Liver (tissue), 9 donors: Measurements from ENCODE around the gene OR2M2. TPM values are rescaled to one million over a fixed set of nuclear protein-coding genes. Genes with fewer than 3 reads are reported as not detected.

Experiments
- DNase-seq: peaks from one replicate; pipeline ENCODE4 v3.0.0-alpha.2; 2017; ENCODE audit warnings: low spot score
- H3K27ac ChIP-seq, 2 donors: one replicate each; pipeline ENCODE4 v1.7.0; 2013; ENCODE audit warnings: inconsistent platforms in 2 of 2, low read length in 2 of 2, control low read depth in 1 of 2, low read depth in 1 of 2, mild to moderate bottlenecking in 1 of 2
- H3K27me3 ChIP-seq, 4 donors: one replicate each; pipeline versions ENCODE4 v1.6.1 to v1.7.0; 2013; ENCODE audit warnings: low read length in 3 of 4, inconsistent platforms in 1 of 4, mild to moderate bottlenecking in 1 of 4, moderate library complexity in 1 of 4; ENCODE audit not compliant: control insufficient read depth in 4 of 4, insufficient read depth in 4 of 4
- H3K36me3 ChIP-seq, 4 donors: one replicate each; pipeline versions ENCODE4 v1.6.1 to v1.7.0; 2013; ENCODE audit warnings: low read length in 3 of 4, mild to moderate bottlenecking in 3 of 4, low read depth in 1 of 4, moderate library complexity in 1 of 4; ENCODE audit not compliant: control insufficient read depth in 4 of 4, insufficient read depth in 3 of 4
- H3K4me1 ChIP-seq, 4 donors: one replicate each; pipeline versions ENCODE4 v1.6.1 to v1.7.0; 2013; ENCODE audit warnings: low read length in 3 of 4, mild to moderate bottlenecking in 3 of 4, moderate library complexity in 1 of 4; ENCODE audit not compliant: control insufficient read depth in 4 of 4, insufficient read depth in 4 of 4
- H3K4me3 ChIP-seq, 3 donors: one replicate each; pipeline versions ENCODE4 v1.6.1 to v1.7.0; 2013; ENCODE audit warnings: low read length in 3 of 3, control low read depth in 1 of 3, low read depth in 1 of 3, mild to moderate bottlenecking in 1 of 3
- H3K9ac ChIP-seq, 2 donors: one replicate each; pipeline ENCODE4 v1.7.0; 2013; ENCODE audit warnings: low read length in 2 of 2, mild to moderate bottlenecking in 2 of 2, moderate library complexity in 2 of 2, control low read depth in 1 of 2, low read depth in 1 of 2
- H3K9me3 ChIP-seq, 4 donors: one replicate each; pipeline versions ENCODE4 v1.6.1 to v1.7.0; 2013; ENCODE audit warnings: low read length in 3 of 4; ENCODE audit not compliant: control insufficient read depth in 4 of 4
- ATF3 ChIP-seq: IDR thresholded peaks from 2 replicates; pipeline ENCODE4 v1.6.1; 2016; ENCODE audit warnings: antibody characterized with exemption
- CTCF ChIP-seq: fragments of 150-350 bp; IDR thresholded peaks from 2 replicates; pipeline ENCODE4 v1.5.1; 2017; ENCODE audit warnings: improper control_type of control experiment, low read depth, low read length; ENCODE audit not compliant: missing input control
- EGR1 ChIP-seq, 2 donors: IDR thresholded peaks; 2 replicates each; pipeline ENCODE4 v1.6.1; 2016 to 2018; ENCODE audit warnings: antibody characterized with exemption in 2 of 2, low read depth in 2 of 2
- FOXA1 ChIP-seq: IDR thresholded peaks from 2 replicates; pipeline ENCODE4 v1.6.1; 2016; ENCODE audit warnings: antibody characterized with exemption
- FOXA2 ChIP-seq: IDR thresholded peaks from 2 replicates; pipeline ENCODE4 v1.6.1; 2016; ENCODE audit warnings: antibody characterized with exemption
- GABPA ChIP-seq, 2 donors: IDR thresholded peaks in 1 of 2; conservative IDR thresholded peaks in 1 of 2; 2 replicates each; pipeline ENCODE4 v1.6.1; 2016; ENCODE audit warnings: antibody characterized with exemption in 2 of 2, mild to moderate bottlenecking in 1 of 2, moderate library complexity in 1 of 2
- HNF4A ChIP-seq, 2 donors: conservative IDR thresholded peaks; 2 replicates each; pipeline ENCODE4 v1.6.1; 2016; ENCODE audit warnings: antibody characterized with exemption in 2 of 2, mild to moderate bottlenecking in 2 of 2
- HNF4G ChIP-seq: IDR thresholded peaks from 2 replicates; pipeline ENCODE4 v1.6.1; 2016; ENCODE audit warnings: antibody characterized with exemption
- JUND ChIP-seq, 2 donors: IDR thresholded peaks; 2 replicates each; pipeline ENCODE4 v1.6.1; 2016; ENCODE audit warnings: antibody characterized with exemption in 2 of 2
- MAX ChIP-seq: IDR thresholded peaks from 2 replicates; pipeline ENCODE4 v1.6.1; 2016; ENCODE audit warnings: antibody characterized with exemption
- NR2F2 ChIP-seq: IDR thresholded peaks from 2 replicates; pipeline ENCODE4 v1.6.1; 2016; ENCODE audit warnings: antibody characterized with exemption
- RAD21 ChIP-seq, 2 donors: IDR thresholded peaks; 2 replicates each; pipeline ENCODE4 v1.6.1; 2016; ENCODE audit warnings: antibody characterized with exemption in 2 of 2, mild to moderate bottlenecking in 2 of 2
- REST ChIP-seq: IDR thresholded peaks from 2 replicates; pipeline ENCODE4 v1.6.1; 2016; ENCODE audit warnings: antibody characterized with exemption, mild to moderate bottlenecking
- RXRA ChIP-seq, 2 donors: IDR thresholded peaks; 2 replicates each; pipeline ENCODE4 v1.6.1; 2017 to 2018; ENCODE audit warnings: antibody characterized with exemption in 2 of 2, mild to moderate bottlenecking in 1 of 2
- SP1 ChIP-seq: IDR thresholded peaks from 2 replicates; pipeline ENCODE4 v1.6.1; 2018; ENCODE audit warnings: antibody characterized with exemption, mild to moderate bottlenecking
- TAF1 ChIP-seq: conservative IDR thresholded peaks from 2 replicates; pipeline ENCODE4 v1.6.1; 2016; ENCODE audit warnings: antibody characterized with exemption, mild to moderate bottlenecking
- YY1 ChIP-seq: IDR thresholded peaks from 2 replicates; pipeline ENCODE4 v1.6.1; 2016; ENCODE audit warnings: antibody characterized with exemption, mild to moderate bottlenecking
- ZBTB33 ChIP-seq: IDR thresholded peaks from 2 replicates; pipeline ENCODE4 v1.6.1; 2016; ENCODE audit warnings: antibody characterized with exemption
- WGBS: extraction: QIAGEN DNeasy Blood & Tissue Kit; methylation state at CpG from one replicate; pipeline ENCODE4 v1.1.7; 2013; 5-methylcytosine and 5-hydroxymethylcytosine counted together
- polyA plus RNA-seq, 2 donors: library from polyadenylated mRNA; stranded (reverse) in 1 of 2; unstranded in 1 of 2; fragments of 200-250 nt in 1 of 2; fragments of >200 nt in 1 of 2; fragmentation: Nextera tagmentation in 1 of 2; extraction: Ambion mirVana in 1 of 2; gene quantifications; one replicate each; pipeline versions ENCODE4 v1.2.1 to v1.2.3, GENCODE V29; 2013 to 2015
- total RNA-seq, 2 donors: library from RNA; depleted of rRNA; stranded (reverse); fragments of >200 nt; gene quantifications; one replicate each; pipeline ENCODE4 v1.2.3, GENCODE V29; 2014
- donor health status: healthy.
- donor health status: healthy.
- donor health status: healthy.
- donor health status: healthy.
- donor health status: healthy.

OR2M2 gene
- total and polyA plus RNA-seq, 4 donors, result not detected

- Histone ChIP-seq H3K4me1 (no peaks in the 10 kb centered on the region), H3K4me3 (no peak overlapping the region), H3K27ac (no peak overlapping the region), H3K36me3 (no peaks in the 10 kb centered on the region), H3K27me3 (peaks cover 0 to 2% (median 0%) of the 10 kb centered on the region in 4 donors), H3K9me3 (peaks cover 0 to 4% (median 2%) of the 10 kb centered on the region in 4 donors), H3K9ac (no peak overlapping the region)
- no peak for TF ChIP-seq REST
- TF ChIP-seq ZBTB33, result no peak
- TF ChIP-seq YY1, result no peak
- TF ChIP-seq SP1, result no peak
- TF ChIP-seq MAX, result no peak
- TF ChIP-seq ATF3, result no peak
- TF ChIP-seq CTCF, result no peak
- no peak for TF ChIP-seq HNF4G
- TF ChIP-seq RXRA (IDR thresholded peaks at IDR 0.05), result no peak
- no peak for TF ChIP-seq HNF4A (conservative IDR thresholded peaks at IDR 0.05)
- no peak for TF ChIP-seq FOXA2
- no peak for TF ChIP-seq GABPA (IDR thresholded peaks at IDR 0.05 in 1 of 2, conservative IDR thresholded peaks at IDR 0.05 in 1 of 2)
- no peak for TF ChIP-seq TAF1
- TF ChIP-seq JUND (IDR thresholded peaks at IDR 0.05), result no peak
- TF ChIP-seq NR2F2, result no peak
- TF ChIP-seq EGR1 (IDR thresholded peaks at IDR 0.05; ENCODE audit: low read depth in 2 of 2), result no peak
- no peak for TF ChIP-seq FOXA1
- TF ChIP-seq RAD21 (IDR thresholded peaks at IDR 0.05), result no peak
- DNase-seq, result no peak
- WGBS, result 63% methylated on average over 21 of the region's 21 CpGs
Measured at GRCh38 chr1:248136811-248137210, 37.8 kb upstream of the OR2M2 start.
